ENCODE data around the gene GNA12.

Gene GNA12

GRCh38 chr7:2826771-2827170, 17.3 kb downstream of the GNA12 start:
- Histone ChIP-seq H3K9me2 (replicated peaks; ENCODE audit: insufficient read depth, low read length) (no peaks in the 10 kb centered on the region), H2AFZ (ENCODE audit: low read length) (no peak overlapping the region), H4K20me1 (ENCODE audit: insufficient read depth, low read length) (no peaks in the 10 kb centered on the region), H3K4me1 (ENCODE audit: low read length) (peaks cover 4% of the 10 kb centered on the region; the same call in 1 of the 2 replicates), H3K4me3 (ENCODE audit: low read length) (no peak overlapping the region), H3K9me3 (replicated peaks; ENCODE audit: insufficient read depth, low read length) (no peaks in the 10 kb centered on the region), H3K27me3 (replicated peaks; ENCODE audit: insufficient read depth, low read length) (no peaks in the 10 kb centered on the region), H3K79me2 (ENCODE audit: low read length) (peaks cover 49% of the 10 kb centered on the region), H3K9ac (ENCODE audit: low read length) (no peak overlapping the region), H3F3A (ENCODE audit: insufficient read depth, low read length) (no peaks in the 10 kb centered on the region), H3K27ac (ENCODE audit: low read length) (no peak overlapping the region), H3K4me2 (ENCODE audit: low read depth, low read length) (no peak overlapping the region), H3K36me3 (replicated peaks; ENCODE audit: insufficient read depth, low read length) (no peaks in the 10 kb centered on the region)
- TF ChIP-seq CTCF (IDR thresholded peaks at IDR 0.05; ENCODE audit: low read length) (no peak), EZH2 (optimal IDR thresholded peaks at IDR 0.05; ENCODE audit: low read depth, low read length) (no peak), EZH2phosphoT487 (IDR thresholded peaks at IDR 0.05; ENCODE audit: low read length) (no peak)
- no peak for DNase-seq

GRCh38 chr7:2825559-2826227, 18.4 kb downstream of the GNA12 start:
- H3K27me3 ChIP-seq (replicated peaks; ENCODE audit: insufficient read depth, low read length), result no peaks in the 10 kb centered on the region
- no peak overlapping the region for H2AFZ ChIP-seq (ENCODE audit: low read length)
- H3K27ac ChIP-seq (ENCODE audit: low read length), result no peak overlapping the region
- no peaks in the 10 kb centered on the region for H3K9me3 ChIP-seq (replicated peaks; ENCODE audit: insufficient read depth, low read length)
- no peak overlapping the region for H3K9ac ChIP-seq (ENCODE audit: low read length)
- H3K79me2 ChIP-seq (ENCODE audit: low read length), result peaks cover 53% of the 10 kb centered on the region
- no peak overlapping the region for H3K4me2 ChIP-seq (ENCODE audit: low read depth, low read length)
- no peaks in the 10 kb centered on the region for H4K20me1 ChIP-seq (ENCODE audit: insufficient read depth, low read length)
- no peaks in the 10 kb centered on the region for H3F3A ChIP-seq (ENCODE audit: insufficient read depth, low read length)
- DNase-seq, result no peak
- H3K4me3 ChIP-seq (ENCODE audit: low read length), result no peak overlapping the region
- H3K9me2 ChIP-seq (replicated peaks; ENCODE audit: insufficient read depth, low read length), result no peaks in the 10 kb centered on the region
- H3K36me3 ChIP-seq (replicated peaks; ENCODE audit: insufficient read depth, low read length), result no peaks in the 10 kb centered on the region
- no peak for TF ChIP-seq CTCF (IDR thresholded peaks at IDR 0.05; ENCODE audit: low read length)
- TF ChIP-seq EZH2phosphoT487 (IDR thresholded peaks at IDR 0.05; ENCODE audit: low read length), result no peak
- TF ChIP-seq EZH2 (optimal IDR thresholded peaks at IDR 0.05; ENCODE audit: low read depth, low read length), result no peak
- H3K4me1 ChIP-seq (ENCODE audit: low read length), result peaks cover 9% of the 10 kb centered on the region; the same call in 1 of the 2 replicates

- H3K27me3 ChIP-seq (replicated peaks; ENCODE audit: insufficient read depth, low read length), result no peaks in the 10 kb centered on the region
- H3F3A ChIP-seq (ENCODE audit: insufficient read depth, low read length), result no peaks in the 10 kb centered on the region
- H3K9me2 ChIP-seq (replicated peaks; ENCODE audit: insufficient read depth, low read length), result no peaks in the 10 kb centered on the region
- peak; percentile 41 for DNase-seq
- peak overlapping the region; percentile 2; the same call in 1 of the 2 replicates for H3K27ac ChIP-seq (ENCODE audit: low read length)
- H3K9me3 ChIP-seq (replicated peaks; ENCODE audit: insufficient read depth, low read length), result no peaks in the 10 kb centered on the region
- H3K9ac ChIP-seq (ENCODE audit: low read length), result no peak overlapping the region
- H3K36me3 ChIP-seq (replicated peaks; ENCODE audit: insufficient read depth, low read length), result no peaks in the 10 kb centered on the region
- H4K20me1 ChIP-seq (ENCODE audit: insufficient read depth, low read length), result no peaks in the 10 kb centered on the region
- H3K4me1 ChIP-seq (ENCODE audit: low read length), result peaks cover 9% of the 10 kb centered on the region; the same call in 1 of the 2 replicates
- no peak overlapping the region for H2AFZ ChIP-seq (ENCODE audit: low read length)
- TF ChIP-seq CTCF (IDR thresholded peaks at IDR 0.05; ENCODE audit: low read length) (no peak), EZH2phosphoT487 (IDR thresholded peaks at IDR 0.05; ENCODE audit: low read length) (no peak), EZH2 (optimal IDR thresholded peaks at IDR 0.05; ENCODE audit: low read depth, low read length) (no peak)
- H3K4me2 ChIP-seq (ENCODE audit: low read depth, low read length), result no peak overlapping the region
- H3K79me2 ChIP-seq (ENCODE audit: low read length), result peaks cover 59% of the 10 kb centered on the region
- H3K4me3 ChIP-seq (ENCODE audit: low read length), result no peak overlapping the region
These were observed 19.2 kb downstream of the GNA12 start for GRCh38 chr7:2824678-2825461.

Data from MM.1S (cell line).